Measurements from ENCODE around the gene FARS2. TPM values are rescaled to one million over a fixed set of nuclear protein-coding genes. Genes with fewer than 3 reads are reported as not detected.

Gene FARS2
- polyA plus RNA-seq, 1 of the 3 experiments (the other 2 are of a cell fraction), result 12.5 TPM

DNA sequence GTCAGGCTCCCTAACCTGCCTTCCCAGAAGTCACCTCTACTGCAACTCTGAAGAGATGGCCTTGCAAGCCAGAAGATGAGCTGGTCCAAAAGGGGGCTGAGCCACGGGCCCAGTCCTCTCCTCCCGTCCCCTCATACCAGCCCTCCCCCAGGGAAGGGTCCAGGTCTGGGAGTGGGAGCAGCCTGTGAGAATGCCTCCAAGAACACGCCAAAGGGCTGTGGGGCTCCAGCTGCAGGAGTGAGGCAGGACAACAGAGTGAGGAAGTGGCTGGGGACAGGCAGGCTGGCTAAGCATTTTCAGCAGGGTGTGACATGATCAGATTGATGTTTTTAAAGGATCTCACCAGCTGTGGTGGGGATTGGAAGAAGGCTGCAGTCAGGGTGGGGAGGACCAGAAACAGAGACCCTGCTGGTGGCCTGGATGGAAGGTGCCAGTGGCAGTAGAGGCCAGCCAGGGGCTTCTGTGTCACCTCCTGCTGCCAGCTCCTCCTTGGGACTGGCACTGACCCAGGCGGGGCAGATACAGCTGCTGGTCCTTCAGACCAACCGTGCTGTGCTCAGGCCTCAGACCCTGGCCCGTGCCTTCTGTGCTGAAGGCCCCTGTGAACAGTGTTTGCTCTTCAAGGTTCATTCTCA, 487.8 kb downstream of the FARS2 start:
- Histone ChIP-seq H4K20me1 (ENCODE audit: insufficient read depth) (no peaks in the 10 kb centered on the region), H3K4me1 (ENCODE audit: control insufficient read depth in 1 of 2, insufficient read depth in 2 of 2, low read depth in 1 of 2, low read length in 1 of 2) (peaks cover 12 to 71% of the 10 kb centered on the region in 2 experiments; a peak in 3 of 4 replicates), H3F3A (replicated peaks; ENCODE audit: insufficient read depth) (no peaks in the 10 kb centered on the region), H3K27me3 (ENCODE audit: insufficient read depth) (no peaks in the 10 kb centered on the region), H3K79me2 (ENCODE audit: insufficient read depth) (no peaks in the 10 kb centered on the region), H3K9ac (no peak overlapping the region), H2AFZ (ENCODE audit: low read depth) (no peak overlapping the region), H3K9me2 (no peaks in the 10 kb centered on the region), H3K36me3 (replicated peaks in 1 of 2; ENCODE audit: control insufficient read depth in 1 of 2, insufficient read depth in 2 of 2, low read length in 1 of 2) (no peaks in the 10 kb centered on the region), H3K4me2 (no peak overlapping the region), H3K4me3 (ENCODE audit: low read depth in 2 of 2, low read length in 1 of 2) (no peak overlapping the region), H3K9me3 (no peaks in the 10 kb centered on the region), H3K27ac (ENCODE audit: low read depth in 2 of 2, low read length in 1 of 2) (peak overlapping the region in 1 of 2 experiments; percentile 55; a peak in 1 of 4 replicates)
- POLR2A ChIA-PET, result no interaction called here
- CTCF ChIA-PET, result interaction anchor here (0.9 kb wide), 1 partner anchor 278 kb away, joined by 4 read pairs; no protein-coding TSS in a partner anchor
- TF ChIP-seq RFX5 (IDR thresholded peaks at IDR 0.05; ENCODE audit: low read length), result no peak
- no peak for TF ChIP-seq RAD21 (IDR thresholded peaks at IDR 0.05; ENCODE audit: low read length)
- no peak for TF ChIP-seq EP300 (IDR thresholded peaks at IDR 0.05; ENCODE audit: borderline replicate concordance in 1 of 2, low read depth in 1 of 2, low read length in 1 of 2)
- TF ChIP-seq REST (IDR thresholded peaks at IDR 0.05; ENCODE audit: low read depth, low read length), result no peak
- no peak for TF ChIP-seq GATA2 (CRISPR knock-in tag; IDR thresholded peaks at IDR 0.05)
- no peak for TF ChIP-seq TEAD4 (IDR thresholded peaks at IDR 0.05; ENCODE audit: borderline replicate concordance, insufficient read depth)
- no peak for TF ChIP-seq ELF1 (IDR thresholded peaks at IDR 0.05)
- no peak for TF ChIP-seq CHD2 (IDR thresholded peaks at IDR 0.05; ENCODE audit: low read length, partially characterized antibody)
- 100% methylated on average over 3 of the region's 6 CpGs for WGBS (ENCODE audit: low lambda C conversion rate)
- no peak for DNase-seq

- 100% methylated on average over 5 of the region's 9 CpGs for WGBS (ENCODE audit: low lambda C conversion rate)
Observed at GRCh38 chr6:5749651-5750215, 488.4 kb downstream of the FARS2 start.

More at GRCh38 chr6:5749651-5750215, 488.4 kb downstream of the FARS2 start:
- Histone ChIP-seq H3K27me3 (ENCODE audit: insufficient read depth) (no peaks in the 10 kb centered on the region), H3K9me3 (peaks cover 4% of the 10 kb centered on the region; the same call in 1 of the 2 replicates), H3K4me2 (no peak overlapping the region), H3K9me2 (no peaks in the 10 kb centered on the region), H3K9ac (no peak overlapping the region), H3K79me2 (ENCODE audit: insufficient read depth) (no peaks in the 10 kb centered on the region), H3K27ac (ENCODE audit: low read depth in 2 of 2, low read length in 1 of 2) (no peak overlapping the region), H3K4me3 (ENCODE audit: low read depth in 2 of 2, low read length in 1 of 2) (no peak overlapping the region), H4K20me1 (ENCODE audit: insufficient read depth) (no peaks in the 10 kb centered on the region), H3K4me1 (ENCODE audit: control insufficient read depth in 1 of 2, insufficient read depth in 2 of 2, low read depth in 1 of 2, low read length in 1 of 2) (peaks cover 12 to 65% of the 10 kb centered on the region in 2 experiments; a peak in 3 of 4 replicates), H3K36me3 (replicated peaks in 1 of 2; ENCODE audit: control insufficient read depth in 1 of 2, insufficient read depth in 2 of 2, low read length in 1 of 2) (no peaks in the 10 kb centered on the region), H2AFZ (ENCODE audit: low read depth) (no peak overlapping the region), H3F3A (replicated peaks; ENCODE audit: insufficient read depth) (no peaks in the 10 kb centered on the region)
- DNase-seq, result no peak
- TF ChIP-seq IRF3 (IDR thresholded peaks at IDR 0.05; ENCODE audit: low read depth, low read length), result no peak
- TF ChIP-seq RAD21 (IDR thresholded peaks at IDR 0.05; ENCODE audit: low read length), result no peak
- no peak for TF ChIP-seq EZH2phosphoT487 (IDR thresholded peaks at IDR 0.05; ENCODE audit: borderline replicate concordance, low read depth)
- no peak for TF ChIP-seq ZBTB33 (IDR thresholded peaks at IDR 0.05; ENCODE audit: borderline replicate concordance, low read depth)
- no peak for TF ChIP-seq YY1 (IDR thresholded peaks at IDR 0.05; ENCODE audit: low read depth)
- no peak for TF ChIP-seq NRF1 (IDR thresholded peaks at IDR 0.05; ENCODE audit: low read depth, low read length)
- no peak for TF ChIP-seq POLR2AphosphoS5 (IDR thresholded peaks at IDR 0.05; ENCODE audit: low read depth, low read length)
- TF ChIP-seq GABPA (IDR thresholded peaks at IDR 0.05; ENCODE audit: low read depth), result no peak
- no peak for TF ChIP-seq TCF12 (IDR thresholded peaks at IDR 0.05)
- TF ChIP-seq EP300 (IDR thresholded peaks at IDR 0.05; ENCODE audit: borderline replicate concordance in 1 of 2, low read depth in 1 of 2, low read length in 1 of 2), result no peak
- TF ChIP-seq, protein P1, sequence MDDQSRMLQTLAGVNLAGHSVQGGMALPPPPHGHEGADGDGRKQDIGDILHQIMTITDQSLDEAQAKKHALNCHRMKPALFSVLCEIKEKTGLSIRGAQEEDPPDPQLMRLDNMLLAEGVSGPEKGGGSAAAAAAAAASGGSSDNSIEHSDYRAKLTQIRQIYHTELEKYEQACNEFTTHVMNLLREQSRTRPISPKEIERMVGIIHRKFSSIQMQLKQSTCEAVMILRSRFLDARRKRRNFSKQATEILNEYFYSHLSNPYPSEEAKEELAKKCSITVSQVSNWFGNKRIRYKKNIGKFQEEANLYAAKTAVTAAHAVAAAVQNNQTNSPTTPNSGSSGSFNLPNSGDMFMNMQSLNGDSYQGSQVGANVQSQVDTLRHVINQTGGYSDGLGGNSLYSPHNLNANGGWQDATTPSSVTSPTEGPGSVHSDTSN (IDR thresholded peaks at IDR 0.05), result no peak
- ChIA-PET POLR2A (no interaction called here), CTCF (no interaction called here)
